Smooth muscle cell (in vitro differentiated cells): ENCODE results near the gene TTC12. TPM values are rescaled to one million over a fixed set of nuclear protein-coding genes. Genes with fewer than 3 reads are reported as not detected.

Experiments used
- DNase-seq: peaks from one replicate; lab custom pipeline; 2025; ENCODE audit not compliant: unreplicated experiment; lab: John Stamatoyannopoulos, UW
- H2AFZ ChIP-seq: fragments of 200-600 bp; sonication (generic); 2 replicates; pipeline ENCODE4 v1.6.0; 2016; ENCODE audit warnings: antibody characterized with exemption, low read depth, mild to moderate bottlenecking
- H3F3A ChIP-seq: fragments of 200-600 bp; sonication (generic); 2 replicates; pipeline ENCODE4 v1.6.0; 2017; ENCODE audit warnings: antibody characterized with exemption, low read depth
- H3K27ac ChIP-seq: fragments of 200-600 bp; sonication (generic); 2 replicates; pipeline ENCODE4 v1.5.1; 2016; ENCODE audit warnings: low read depth, mild to moderate bottlenecking
- H3K27me3 ChIP-seq: fragments of 200-600 bp; sonication (generic); 2 replicates; pipeline ENCODE4 v1.6.1; 2016; ENCODE audit warnings: low read depth, mild to moderate bottlenecking
- H3K36me3 ChIP-seq: fragments of 200-600 bp; sonication (generic); 2 replicates; pipeline ENCODE4 v1.5.1; 2016; ENCODE audit warnings: low read depth
- H3K4me1 ChIP-seq: fragments of 200-600 bp; sonication (generic); 2 replicates; pipeline ENCODE4 v1.5.1; 2016; ENCODE audit warnings: low read depth
- H3K4me2 ChIP-seq: fragments of 200-600 bp; sonication (generic); 2 replicates; pipeline ENCODE4 v1.6.0; 2016; ENCODE audit warnings: mild to moderate bottlenecking
- H3K4me3 ChIP-seq: fragments of 200-600 bp; sonication (generic); 2 replicates; pipeline ENCODE4 v1.5.1; 2016; ENCODE audit warnings: mild to moderate bottlenecking
- H3K79me2 ChIP-seq: fragments of 200-600 bp; sonication (generic); 2 replicates; pipeline ENCODE4 v1.6.0; 2016; ENCODE audit warnings: low read depth, mild to moderate bottlenecking
- H3K9ac ChIP-seq: fragments of 200-600 bp; sonication (generic); 2 replicates; pipeline ENCODE4 v1.6.0; 2016; ENCODE audit warnings: low read depth
- H3K9me3 ChIP-seq: fragments of 200-600 bp; sonication (generic); replicated peaks from 2 replicates; pipeline ENCODE4 v1.5.1; 2016; ENCODE audit warnings: low read depth
- H4K20me1 ChIP-seq: fragments of 200-600 bp; sonication (generic); 2 replicates; pipeline ENCODE4 v1.6.0; 2016; ENCODE audit warnings: low read depth
- WGBS: methylation state at CpG from one replicate; pipeline ENCODE4 v1.1.7; 2016; ENCODE audit warnings: low lambda C conversion rate; 5-methylcytosine and 5-hydroxymethylcytosine counted together
- polyA plus RNA-seq: library from polyadenylated mRNA; unstranded; fragments of >200 nt; fragmentation: Nextera tagmentation; extraction: Ambion mirVana; gene quantifications from 2 replicates; pipeline ENCODE4 v1.2.1, GENCODE V29; 2016
- total RNA-seq: library from RNA; depleted of rRNA; stranded (reverse); fragments of >200 nt; gene quantifications from 2 replicates; pipeline ENCODE4 v1.2.3, GENCODE V29; 2014
- TF ChIP-seq, protein P1 (sequence below): fragments of 200-600 bp; sonication (generic); IDR thresholded peaks from 2 replicates; pipeline ENCODE4 v1.5.1; 2017; ENCODE audit warnings: borderline replicate concordance, mild to moderate bottlenecking, antibody characterized with exemption; ENCODE audit not compliant: insufficient read depth, poor library complexity, severe bottlenecking

The TTC12 gene
- total and polyA plus RNA-seq, 2 experiments from 2014 or later = 5.8 to 8.8 TPM

DNA sequence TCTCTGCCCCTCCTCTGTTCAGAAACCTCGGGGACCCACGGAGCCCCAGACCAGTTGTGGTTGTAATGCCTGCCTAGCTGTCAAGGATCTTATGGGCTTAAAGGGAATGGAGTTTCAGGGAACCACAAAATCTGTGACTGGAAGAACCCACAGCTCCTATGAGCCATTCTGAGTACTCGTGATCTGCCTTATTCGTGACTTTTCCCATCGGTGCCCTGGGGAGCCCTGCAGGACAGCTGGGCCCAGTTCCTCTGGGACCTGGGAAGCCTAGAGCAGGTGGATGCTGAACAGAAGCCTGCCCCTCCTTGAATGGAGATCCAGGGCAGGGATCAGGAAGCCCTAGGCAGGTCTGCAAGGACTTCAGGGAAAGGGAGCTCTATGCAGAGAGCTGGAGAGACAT is 42.1 kb upstream of the TTC12 start:
- no peak for DNase-seq
- Histone ChIP-seq H3K4me1 (no peaks in the 10 kb centered on the region), H3K27ac (no peak overlapping the region), H4K20me1 (no peaks in the 10 kb centered on the region), H3K27me3 (no peaks in the 10 kb centered on the region), H3F3A (no peaks in the 10 kb centered on the region), H3K4me3 (no peak overlapping the region), H3K79me2 (no peaks in the 10 kb centered on the region), H3K9me3 (no peaks in the 10 kb centered on the region), H3K36me3 (no peaks in the 10 kb centered on the region), H2AFZ (no peak overlapping the region), H3K4me2 (no peak overlapping the region), H3K9ac (no peak overlapping the region)
- 72% methylated on average over 5 of the region's 5 CpGs for WGBS
- TF ChIP-seq, protein P1, sequence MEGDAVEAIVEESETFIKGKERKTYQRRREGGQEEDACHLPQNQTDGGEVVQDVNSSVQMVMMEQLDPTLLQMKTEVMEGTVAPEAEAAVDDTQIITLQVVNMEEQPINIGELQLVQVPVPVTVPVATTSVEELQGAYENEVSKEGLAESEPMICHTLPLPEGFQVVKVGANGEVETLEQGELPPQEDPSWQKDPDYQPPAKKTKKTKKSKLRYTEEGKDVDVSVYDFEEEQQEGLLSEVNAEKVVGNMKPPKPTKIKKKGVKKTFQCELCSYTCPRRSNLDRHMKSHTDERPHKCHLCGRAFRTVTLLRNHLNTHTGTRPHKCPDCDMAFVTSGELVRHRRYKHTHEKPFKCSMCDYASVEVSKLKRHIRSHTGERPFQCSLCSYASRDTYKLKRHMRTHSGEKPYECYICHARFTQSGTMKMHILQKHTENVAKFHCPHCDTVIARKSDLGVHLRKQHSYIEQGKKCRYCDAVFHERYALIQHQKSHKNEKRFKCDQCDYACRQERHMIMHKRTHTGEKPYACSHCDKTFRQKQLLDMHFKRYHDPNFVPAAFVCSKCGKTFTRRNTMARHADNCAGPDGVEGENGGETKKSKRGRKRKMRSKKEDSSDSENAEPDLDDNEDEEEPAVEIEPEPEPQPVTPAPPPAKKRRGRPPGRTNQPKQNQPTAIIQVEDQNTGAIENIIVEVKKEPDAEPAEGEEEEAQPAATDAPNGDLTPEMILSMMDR = no peak

- Histone ChIP-seq H3K4me1 (no peaks in the 10 kb centered on the region), H3K4me3 (no peak overlapping the region), H3K27ac (no peak overlapping the region), H3K9me3 (no peaks in the 10 kb centered on the region), H3K4me2 (no peak overlapping the region), H2AFZ (no peak overlapping the region), H3F3A (no peaks in the 10 kb centered on the region), H3K9ac (no peak overlapping the region), H3K27me3 (no peaks in the 10 kb centered on the region), H3K79me2 (no peaks in the 10 kb centered on the region), H3K36me3 (no peaks in the 10 kb centered on the region), H4K20me1 (no peaks in the 10 kb centered on the region)
- TF ChIP-seq, protein P1 = no peak
- WGBS = 91% methylated on average over 23 of the region's 34 CpGs
- DNase-seq = no peak
Measured at GRCh38 chr11:113272927-113273615, 41.3 kb upstream of the TTC12 start.

- Histone ChIP-seq H3K27me3 (no peaks in the 10 kb centered on the region), H3K36me3 (no peaks in the 10 kb centered on the region), H3K9ac (no peak overlapping the region), H3K9me3 (no peaks in the 10 kb centered on the region), H4K20me1 (no peaks in the 10 kb centered on the region), H3K4me3 (no peak overlapping the region), H3F3A (no peaks in the 10 kb centered on the region), H2AFZ (no peak overlapping the region), H3K79me2 (no peaks in the 10 kb centered on the region), H3K4me1 (no peaks in the 10 kb centered on the region), H3K27ac (no peak overlapping the region), H3K4me2 (no peak overlapping the region)
- WGBS = 86% methylated on average over 10 of the region's 10 CpGs
- TF ChIP-seq, protein P1 = no peak
- no peak for DNase-seq
Measured at GRCh38 chr11:113273720-113274119, 40.7 kb upstream of the TTC12 start.
